Measurements from ENCODE around the gene TMA7B.

- no peak for TF ChIP-seq CTCF (IDR thresholded peaks at IDR 0.05)
- no peak for TF ChIP-seq POLR2A (IDR thresholded peaks at IDR 0.05)
Measured at GRCh38 chr22:39916496-39916895, 43.7 kb upstream of the TMA7B start.

All from Peyer's patch (tissue), 4 donors.